HUDEP-2 (cell line): ENCODE data around the gene IPO5.
"Not testable (repeated sequence)": the region's sequence is repeated elsewhere in the genome, so short reads cannot be mapped to it uniquely, and the experiment has no call there.

Experiments used
- DNase-seq, 76 experiments: peaks; one replicate each; lab custom pipeline; 2025; ENCODE audit not compliant: unreplicated experiment in 76 of 76; lab: John Stamatoyannopoulos, UW

Gene IPO5

GRCh38 chr13:97948041-97948440 lies 5.4 kb upstream of the IPO5 start:
- DNase-seq = no peak

DNA sequence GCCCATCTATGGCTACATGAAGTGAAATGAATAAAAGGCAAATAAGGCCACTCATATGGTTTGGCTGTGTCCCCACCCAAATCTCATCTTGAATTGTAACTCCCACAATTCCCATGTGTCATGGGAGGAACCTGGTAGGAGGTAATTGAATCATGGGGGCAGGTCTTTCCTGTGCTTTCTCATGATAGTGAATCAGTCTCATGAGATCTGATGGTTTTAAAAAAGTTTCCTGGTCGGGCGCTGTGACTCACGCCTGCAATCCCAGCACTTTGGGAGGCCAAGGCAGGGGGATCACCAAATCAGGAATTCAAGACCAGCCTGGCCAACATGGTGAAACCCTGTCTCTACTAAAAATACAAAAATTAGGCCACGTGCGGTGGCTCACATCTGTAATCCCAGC lies 4.2 kb upstream of the IPO5 start:
- not testable (repeated sequence) for DNase-seq

- DNase-seq = no peak
These were observed 2.1 kb upstream of the IPO5 start for GRCh38 chr13:97951376-97951775.

- not testable (repeated sequence) for DNase-seq
These were observed 644 bp upstream of the IPO5 start for GRCh38 chr13:97952831-97953230.

- DNase-seq = no peak
These were observed 7.9 kb downstream of the IPO5 start for GRCh38 chr13:97961340-97961739.

DNA sequence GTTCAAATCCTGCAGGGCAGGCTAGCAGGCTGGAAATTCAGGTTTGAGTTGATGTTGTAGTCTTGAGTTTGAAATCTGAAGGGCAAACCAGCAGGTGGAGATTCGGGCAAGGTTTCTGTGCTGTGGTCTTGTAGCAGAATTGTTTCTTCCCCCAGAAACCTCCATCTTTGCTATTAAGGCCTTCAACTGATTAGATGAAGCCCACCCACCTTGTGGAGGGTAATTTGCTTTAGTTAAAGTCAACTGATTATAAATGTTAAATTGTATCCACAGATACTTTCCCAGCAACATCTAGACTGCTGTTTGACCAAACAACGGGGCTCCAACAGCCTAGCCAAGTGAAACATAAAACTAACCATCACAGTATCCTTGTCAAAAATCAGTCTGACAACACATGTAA lies 9.4 kb downstream of the IPO5 start:
- DNase-seq = no peak

DNA sequence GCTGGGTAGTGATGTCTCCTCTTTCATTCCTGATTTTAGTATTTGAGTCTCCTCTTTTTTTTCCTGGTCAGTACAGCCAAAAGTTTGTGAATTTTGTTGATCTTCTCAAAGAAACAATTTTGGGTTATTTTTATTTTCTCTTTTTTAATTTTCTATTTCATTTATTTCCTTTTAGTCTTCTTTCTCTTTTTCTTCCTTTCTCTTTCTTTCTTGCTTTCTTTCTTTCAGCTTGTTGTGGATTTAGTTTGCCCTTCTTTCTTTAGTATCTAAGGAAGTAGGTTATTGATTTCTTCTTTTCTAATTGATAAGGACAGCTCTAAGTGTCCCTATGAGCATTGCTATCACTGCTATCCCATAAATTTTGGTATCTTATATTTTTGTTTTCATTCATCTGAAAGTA lies 13.8 kb downstream of the IPO5 start:
- DNase-seq = no peak

DNA sequence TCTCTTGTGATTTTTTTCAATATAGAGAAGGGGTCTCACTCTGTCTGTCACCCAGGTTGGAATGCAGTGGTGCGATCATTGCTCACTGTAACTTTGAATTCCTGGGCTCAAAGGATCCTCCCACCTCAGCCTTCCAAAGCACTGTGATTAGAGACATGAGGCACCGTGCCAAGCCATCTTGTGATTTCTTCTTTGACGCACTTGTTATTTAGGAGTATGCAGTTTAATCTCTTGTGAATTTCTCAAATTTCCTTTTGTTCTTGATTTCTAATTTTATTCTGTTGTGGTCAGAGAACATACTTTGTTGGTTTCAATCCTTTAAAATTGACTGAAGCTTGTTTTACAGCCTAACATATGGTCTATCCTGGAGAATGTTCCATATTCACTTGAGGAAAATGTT lies 14.5 kb downstream of the IPO5 start:
- no peak for DNase-seq

DNA sequence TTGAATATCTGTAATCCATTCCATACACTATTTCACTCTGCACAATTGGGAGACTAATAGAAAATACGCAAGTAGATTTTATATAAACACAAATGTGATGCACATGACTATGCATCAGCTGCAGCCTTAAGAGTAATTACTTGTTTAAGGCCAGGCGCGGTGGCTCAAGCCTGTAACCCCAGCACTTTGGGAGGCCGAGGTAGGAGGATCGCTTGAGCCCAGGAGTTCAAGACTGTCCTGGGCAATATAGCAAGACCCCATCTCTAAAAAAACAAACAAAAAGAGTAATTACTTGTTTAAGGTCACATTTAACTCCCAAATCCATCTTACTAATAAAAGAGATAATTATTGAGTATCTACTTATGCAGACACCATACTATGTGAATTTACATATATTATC lies 18.0 kb downstream of the IPO5 start:
- DNase-seq = no peak

GRCh38 chr13:97974773-97975172 lies 21.3 kb downstream of the IPO5 start:
- DNase-seq = no peak

GRCh38 chr13:97975280-97975847 lies 21.9 kb downstream of the IPO5 start:
- DNase-seq = no peak

DNA sequence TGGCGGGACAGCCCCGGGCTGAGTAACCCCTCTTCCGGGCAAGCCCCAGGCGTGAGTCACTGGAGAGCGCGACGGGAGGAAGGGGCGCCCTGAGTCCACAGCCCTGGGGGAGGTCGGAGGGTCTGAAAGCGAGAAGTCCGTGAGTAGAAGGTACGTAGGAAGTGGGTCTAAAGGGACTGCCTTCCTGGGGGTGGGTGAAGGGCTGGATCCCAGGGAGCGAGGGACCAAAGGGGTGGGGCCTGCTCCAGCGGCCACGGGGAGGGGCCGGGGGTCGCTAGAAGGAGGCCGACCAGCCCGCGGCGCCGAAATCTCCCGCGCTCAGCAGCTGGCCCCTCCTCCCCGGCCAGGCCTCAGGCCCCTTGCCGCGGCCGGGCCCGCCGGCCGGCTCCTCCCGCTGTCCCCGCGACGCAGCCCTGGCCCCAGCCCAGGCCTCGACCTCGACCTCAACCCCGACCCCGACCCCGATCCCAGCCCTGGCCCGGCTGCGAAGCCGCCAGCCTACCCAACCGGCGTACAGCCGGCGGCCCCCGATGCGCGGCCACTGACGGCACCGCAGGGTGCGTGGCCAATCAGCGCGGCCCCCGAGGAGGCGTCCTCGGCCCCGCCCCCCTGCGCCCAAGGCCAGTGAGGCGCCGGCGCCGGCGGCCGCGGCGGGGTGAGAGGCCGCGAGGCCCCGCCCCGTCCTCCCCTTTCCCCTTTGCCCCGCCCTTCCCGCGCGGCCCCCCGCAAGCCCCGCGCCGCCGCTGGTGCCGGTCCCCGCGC lies 22.6 kb downstream of the IPO5 start:
- peak in 75 of 76 experiments; percentile 13 to 90 (median 78) for DNase-seq

GRCh38 chr13:97976610-97977521 lies 23.4 kb downstream of the IPO5 start:
- peak in 18 of 76 experiments; percentile 4 to 56 (median 32) for DNase-seq

- DNase-seq = no peak
These were observed 24.5 kb downstream of the IPO5 start for GRCh38 chr13:97977982-97978381.

GRCh38 chr13:97978651-97979050 lies 25.2 kb downstream of the IPO5 start:
- peak in 4 of 76 experiments; percentile 8 to 18 (median 12) for DNase-seq

GRCh38 chr13:97979051-97979450 lies 25.6 kb downstream of the IPO5 start:
- DNase-seq = no peak

DNA sequence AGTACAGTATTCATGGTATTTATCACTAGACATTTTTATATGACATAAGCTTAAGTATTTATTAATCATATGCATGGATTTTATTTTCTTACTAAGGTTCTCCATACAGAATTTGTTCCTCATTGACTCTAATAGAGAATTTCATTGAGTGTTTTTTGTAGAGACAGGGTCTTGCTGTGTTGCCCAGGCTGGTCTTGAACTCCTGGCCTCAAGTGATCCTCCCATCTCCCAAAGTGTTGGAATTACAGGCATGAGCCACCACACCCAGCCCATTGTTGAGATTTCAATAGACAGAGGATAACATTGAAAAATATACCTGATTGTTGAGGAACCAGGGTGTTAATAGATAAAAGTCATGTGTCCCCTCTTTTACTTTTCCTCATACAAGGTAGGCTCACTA lies 26.1 kb downstream of the IPO5 start:
- no peak for DNase-seq

DNA sequence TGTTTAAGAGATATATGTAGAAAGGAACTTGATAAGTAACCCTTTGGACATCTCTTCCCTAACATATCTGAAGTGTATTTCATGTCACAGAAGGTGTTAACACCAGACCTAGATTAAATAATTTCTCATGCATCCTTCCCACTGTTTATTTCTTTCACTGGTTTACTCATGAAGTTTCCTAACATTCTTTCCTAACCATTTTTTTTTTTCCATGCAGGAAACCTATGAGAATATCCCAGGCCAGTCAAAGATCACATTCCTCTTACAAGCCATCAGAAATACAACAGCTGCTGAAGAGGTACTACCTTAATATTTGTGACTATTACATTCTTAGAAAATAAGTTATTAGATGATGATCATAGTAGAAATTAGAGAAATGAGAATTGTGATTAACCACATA lies 28.8 kb downstream of the IPO5 start:
- DNase-seq = no peak

DNA sequence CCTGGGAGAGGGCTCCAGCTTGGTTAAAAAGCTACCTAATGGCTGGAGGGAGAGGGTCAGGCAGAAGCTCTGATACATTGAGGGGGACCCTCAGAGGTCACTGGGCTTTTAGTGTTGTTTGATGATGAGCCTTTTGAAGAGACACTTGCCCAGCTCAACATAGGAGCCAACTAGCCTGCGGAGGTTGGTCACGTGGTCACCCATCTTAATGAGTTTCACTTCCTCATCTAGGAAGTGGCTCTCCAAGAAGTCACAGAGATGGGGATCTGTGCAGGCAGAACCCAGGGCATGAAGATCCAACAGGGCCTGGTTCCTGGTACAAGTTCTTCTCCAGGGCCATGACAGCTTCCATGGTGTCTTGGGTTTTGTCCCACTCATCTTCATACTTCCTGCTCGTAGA lies 33.4 kb downstream of the IPO5 start:
- DNase-seq = no peak

DNA sequence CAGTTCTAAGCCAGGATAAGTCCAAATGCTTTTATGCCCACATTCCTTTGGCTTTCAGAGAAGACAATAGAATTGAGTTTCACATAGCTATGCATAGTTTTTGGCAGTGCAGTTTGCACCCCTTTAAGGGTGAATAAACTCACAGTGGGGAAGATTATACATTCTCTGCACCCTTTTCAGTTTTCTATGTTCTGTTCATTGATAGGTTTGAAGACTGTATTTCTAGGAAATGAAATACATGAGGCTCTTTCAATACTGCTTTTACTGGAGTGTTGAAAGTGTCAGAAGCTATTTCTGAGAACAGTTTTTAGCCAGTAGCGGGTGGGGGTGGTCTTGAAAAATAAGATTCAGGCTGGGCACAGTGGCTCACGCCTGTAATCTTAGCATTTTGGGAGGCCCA lies 46.2 kb downstream of the IPO5 start:
- DNase-seq = no peak

GRCh38 chr13:98004107-98004506 lies 50.6 kb downstream of the IPO5 start:
- no peak for DNase-seq
